ENCODE measurements around the gene PRKN.

PRKN gene

GRCh38 chr6:162292915-162293314 is 434.7 kb downstream of the PRKN start:
- no peak for DNase-seq
- Histone ChIP-seq H3K27me3 (replicated peaks; ENCODE audit: control insufficient read depth, insufficient read depth, low read length, poor library complexity, severe bottlenecking) (no peaks in the 10 kb centered on the region), H3K27ac (ENCODE audit: insufficient read depth, low read length, poor library complexity, severe bottlenecking) (no peak overlapping the region)

GRCh38 chr6:162290846-162291465 is 436.6 kb downstream of the PRKN start:
- H3K4me3 ChIP-seq (ENCODE audit: insufficient read depth, low read depth, low read length, poor library complexity, severe bottlenecking), result no peak overlapping the region
- H3K9me3 ChIP-seq (ENCODE audit: control insufficient read depth, low read length), result no peaks in the 10 kb centered on the region
- H3K4me1 ChIP-seq (ENCODE audit: control insufficient read depth, insufficient read depth, low read length, poor library complexity, severe bottlenecking), result no peaks in the 10 kb centered on the region
- no peaks in the 10 kb centered on the region for H3K36me3 ChIP-seq (ENCODE audit: control insufficient read depth, insufficient read depth, low read length)
- DNase-seq, result no peak
- H3K27me3 ChIP-seq (replicated peaks; ENCODE audit: control insufficient read depth, insufficient read depth, low read length, poor library complexity, severe bottlenecking), result no peaks in the 10 kb centered on the region
- no peak overlapping the region for H3K27ac ChIP-seq (ENCODE audit: insufficient read depth, low read length, poor library complexity, severe bottlenecking)

More at GRCh38 chr6:162292915-162293314, 434.7 kb downstream of the PRKN start:
- no peaks in the 10 kb centered on the region for H3K4me1 ChIP-seq (ENCODE audit: control insufficient read depth, insufficient read depth, low read length, poor library complexity, severe bottlenecking)
- no peaks in the 10 kb centered on the region for H3K36me3 ChIP-seq (ENCODE audit: control insufficient read depth, insufficient read depth, low read length)
- H3K9me3 ChIP-seq (ENCODE audit: control insufficient read depth, low read length), result no peaks in the 10 kb centered on the region
- H3K4me3 ChIP-seq (ENCODE audit: insufficient read depth, low read depth, low read length, poor library complexity, severe bottlenecking), result no peak overlapping the region

- Histone ChIP-seq H3K27ac (ENCODE audit: insufficient read depth, low read length, poor library complexity, severe bottlenecking) (no peak overlapping the region), H3K4me3 (ENCODE audit: insufficient read depth, low read depth, low read length, poor library complexity, severe bottlenecking) (no peak overlapping the region), H3K27me3 (replicated peaks; ENCODE audit: control insufficient read depth, insufficient read depth, low read length, poor library complexity, severe bottlenecking) (no peaks in the 10 kb centered on the region), H3K36me3 (ENCODE audit: control insufficient read depth, insufficient read depth, low read length) (no peaks in the 10 kb centered on the region), H3K9me3 (ENCODE audit: control insufficient read depth, low read length) (no peaks in the 10 kb centered on the region), H3K4me1 (ENCODE audit: control insufficient read depth, insufficient read depth, low read length, poor library complexity, severe bottlenecking) (no peaks in the 10 kb centered on the region)
- no peak for DNase-seq
Measured at GRCh38 chr6:162289972-162290371, 437.6 kb downstream of the PRKN start.

- Histone ChIP-seq H3K27ac (ENCODE audit: insufficient read depth, low read length, poor library complexity, severe bottlenecking) (no peak overlapping the region), H3K27me3 (replicated peaks; ENCODE audit: control insufficient read depth, insufficient read depth, low read length, poor library complexity, severe bottlenecking) (no peaks in the 10 kb centered on the region), H3K36me3 (ENCODE audit: control insufficient read depth, insufficient read depth, low read length) (no peaks in the 10 kb centered on the region), H3K4me1 (ENCODE audit: control insufficient read depth, insufficient read depth, low read length, poor library complexity, severe bottlenecking) (no peaks in the 10 kb centered on the region), H3K9me3 (ENCODE audit: control insufficient read depth, low read length) (no peaks in the 10 kb centered on the region), H3K4me3 (ENCODE audit: insufficient read depth, low read depth, low read length, poor library complexity, severe bottlenecking) (no peak overlapping the region)
- no peak for DNase-seq
Measured at GRCh38 chr6:162273986-162274385, 453.6 kb downstream of the PRKN start.

- Histone ChIP-seq H3K27me3 (replicated peaks; ENCODE audit: control insufficient read depth, insufficient read depth, low read length, poor library complexity, severe bottlenecking) (no peaks in the 10 kb centered on the region), H3K27ac (ENCODE audit: insufficient read depth, low read length, poor library complexity, severe bottlenecking) (no peak overlapping the region), H3K4me3 (ENCODE audit: insufficient read depth, low read depth, low read length, poor library complexity, severe bottlenecking) (no peak overlapping the region), H3K36me3 (ENCODE audit: control insufficient read depth, insufficient read depth, low read length) (no peaks in the 10 kb centered on the region), H3K4me1 (ENCODE audit: control insufficient read depth, insufficient read depth, low read length, poor library complexity, severe bottlenecking) (no peaks in the 10 kb centered on the region), H3K9me3 (ENCODE audit: control insufficient read depth, low read length) (no peaks in the 10 kb centered on the region)
- no peak for DNase-seq
Measured at GRCh38 chr6:162271922-162272321, 455.6 kb downstream of the PRKN start.

GRCh38 chr6:162270966-162271365 is 456.6 kb downstream of the PRKN start:
- Histone ChIP-seq H3K4me3 (ENCODE audit: insufficient read depth, low read depth, low read length, poor library complexity, severe bottlenecking) (no peak overlapping the region), H3K9me3 (ENCODE audit: control insufficient read depth, low read length) (no peaks in the 10 kb centered on the region), H3K4me1 (ENCODE audit: control insufficient read depth, insufficient read depth, low read length, poor library complexity, severe bottlenecking) (no peaks in the 10 kb centered on the region), H3K36me3 (ENCODE audit: control insufficient read depth, insufficient read depth, low read length) (no peaks in the 10 kb centered on the region), H3K27ac (ENCODE audit: insufficient read depth, low read length, poor library complexity, severe bottlenecking) (no peak overlapping the region), H3K27me3 (replicated peaks; ENCODE audit: control insufficient read depth, insufficient read depth, low read length, poor library complexity, severe bottlenecking) (no peaks in the 10 kb centered on the region)
- no peak for DNase-seq

GRCh38 chr6:162267641-162268040 is 459.9 kb downstream of the PRKN start:
- Histone ChIP-seq H3K4me3 (ENCODE audit: insufficient read depth, low read depth, low read length, poor library complexity, severe bottlenecking) (no peak overlapping the region), H3K27me3 (replicated peaks; ENCODE audit: control insufficient read depth, insufficient read depth, low read length, poor library complexity, severe bottlenecking) (no peaks in the 10 kb centered on the region), H3K4me1 (ENCODE audit: control insufficient read depth, insufficient read depth, low read length, poor library complexity, severe bottlenecking) (no peaks in the 10 kb centered on the region), H3K27ac (ENCODE audit: insufficient read depth, low read length, poor library complexity, severe bottlenecking) (no peak overlapping the region), H3K36me3 (ENCODE audit: control insufficient read depth, insufficient read depth, low read length) (no peaks in the 10 kb centered on the region), H3K9me3 (ENCODE audit: control insufficient read depth, low read length) (no peaks in the 10 kb centered on the region)
- no peak for DNase-seq

GRCh38 chr6:162267126-162267525 is 460.4 kb downstream of the PRKN start:
- no peak for DNase-seq
- Histone ChIP-seq H3K4me1 (ENCODE audit: control insufficient read depth, insufficient read depth, low read length, poor library complexity, severe bottlenecking) (no peaks in the 10 kb centered on the region), H3K27ac (ENCODE audit: insufficient read depth, low read length, poor library complexity, severe bottlenecking) (no peak overlapping the region), H3K36me3 (ENCODE audit: control insufficient read depth, insufficient read depth, low read length) (no peaks in the 10 kb centered on the region), H3K4me3 (ENCODE audit: insufficient read depth, low read depth, low read length, poor library complexity, severe bottlenecking) (no peak overlapping the region), H3K27me3 (replicated peaks; ENCODE audit: control insufficient read depth, insufficient read depth, low read length, poor library complexity, severe bottlenecking) (no peaks in the 10 kb centered on the region), H3K9me3 (ENCODE audit: control insufficient read depth, low read length) (no peaks in the 10 kb centered on the region)

- no peak overlapping the region for H3K4me3 ChIP-seq (ENCODE audit: insufficient read depth, low read depth, low read length, poor library complexity, severe bottlenecking)
- H3K4me1 ChIP-seq (ENCODE audit: control insufficient read depth, insufficient read depth, low read length, poor library complexity, severe bottlenecking), result no peaks in the 10 kb centered on the region
- no peaks in the 10 kb centered on the region for H3K9me3 ChIP-seq (ENCODE audit: control insufficient read depth, low read length)
- H3K27ac ChIP-seq (ENCODE audit: insufficient read depth, low read length, poor library complexity, severe bottlenecking), result no peak overlapping the region
- DNase-seq, result no peak
- no peaks in the 10 kb centered on the region for H3K36me3 ChIP-seq (ENCODE audit: control insufficient read depth, insufficient read depth, low read length)
- H3K27me3 ChIP-seq (replicated peaks; ENCODE audit: control insufficient read depth, insufficient read depth, low read length, poor library complexity, severe bottlenecking), result no peaks in the 10 kb centered on the region
Measured at GRCh38 chr6:162264581-162264980, 463.0 kb downstream of the PRKN start.

- Histone ChIP-seq H3K27me3 (replicated peaks; ENCODE audit: control insufficient read depth, insufficient read depth, low read length, poor library complexity, severe bottlenecking) (no peaks in the 10 kb centered on the region), H3K9me3 (ENCODE audit: control insufficient read depth, low read length) (no peaks in the 10 kb centered on the region), H3K4me1 (ENCODE audit: control insufficient read depth, insufficient read depth, low read length, poor library complexity, severe bottlenecking) (no peaks in the 10 kb centered on the region), H3K36me3 (ENCODE audit: control insufficient read depth, insufficient read depth, low read length) (no peaks in the 10 kb centered on the region), H3K27ac (ENCODE audit: insufficient read depth, low read length, poor library complexity, severe bottlenecking) (no peak overlapping the region), H3K4me3 (ENCODE audit: insufficient read depth, low read depth, low read length, poor library complexity, severe bottlenecking) (no peak overlapping the region)
- DNase-seq, result no peak
Measured at GRCh38 chr6:162262466-162263196, 464.9 kb downstream of the PRKN start.

All from effector memory CD4-positive, alpha-beta T cell (primary cell).